Measurements from ENCODE around the gene HES5. TPM values are rescaled to one million over a fixed set of nuclear protein-coding genes. Genes with fewer than 3 reads are reported as not detected.

HES5 gene
- total and polyA plus RNA-seq, 2 experiments from 2014 or later = 0.16 to 0.21 TPM

DNA sequence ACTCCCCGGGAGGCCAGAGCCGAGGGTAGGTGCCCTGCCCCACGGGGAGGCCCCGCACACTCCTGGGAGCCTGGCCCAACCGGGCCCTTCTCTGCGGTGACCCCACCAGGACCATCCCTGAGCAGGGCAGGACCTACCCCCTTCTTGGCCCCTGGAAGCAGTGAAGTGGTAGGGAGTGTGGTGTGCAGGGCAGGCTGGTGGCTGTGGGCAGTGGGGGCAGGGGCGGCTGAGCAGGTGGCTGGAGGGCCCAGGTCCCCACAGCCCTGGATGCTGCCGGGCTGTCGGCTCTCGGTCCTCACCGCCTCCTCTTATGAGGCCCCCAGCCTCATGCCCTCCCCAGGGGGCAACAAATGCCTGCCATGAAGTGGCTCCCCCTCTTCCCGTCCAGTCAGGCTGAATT, 34.5 kb downstream of the HES5 start (continued):
- TF ChIP-seq ZNF462 (CRISPR knock-in tag; IDR thresholded peaks at IDR 0.05) (no peak), ZNF114 (CRISPR knock-in tag; IDR thresholded peaks at IDR 0.05) (no peak)

DNA sequence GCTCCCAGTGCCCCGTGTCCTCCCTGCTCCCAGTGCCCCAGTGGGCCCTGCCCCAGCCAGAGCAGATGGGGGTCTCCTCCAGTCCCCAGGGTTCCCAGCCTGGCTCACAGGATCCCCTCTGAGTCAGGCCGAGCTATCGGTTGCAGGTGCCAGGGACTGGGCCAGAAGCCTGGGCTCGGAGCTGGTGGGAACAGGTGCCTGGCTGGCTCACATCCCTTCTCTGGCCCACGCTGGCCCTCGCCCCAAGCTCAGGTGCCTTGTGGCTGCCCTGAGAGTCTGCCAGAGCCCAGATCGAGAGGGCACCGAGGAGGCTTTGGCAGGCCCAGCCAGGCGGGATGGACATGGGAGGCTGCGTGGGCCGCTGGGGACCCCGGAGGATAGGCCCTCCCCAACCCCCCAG, 35.0 kb downstream of the HES5 start:
- H3K4me3 ChIP-seq = no peak overlapping the region
- H3K4me1 ChIP-seq (ENCODE audit: insufficient read depth) = no peaks in the 10 kb centered on the region
- H3F3A ChIP-seq (replicated peaks; ENCODE audit: low read depth) = no peaks in the 10 kb centered on the region
- H2AFZ ChIP-seq = no peak overlapping the region
- H3K4me2 ChIP-seq = no peak overlapping the region
- Mint-ChIP-seq H3K36me3 (ENCODE audit: low read depth) (no peaks in the 10 kb centered on the region), H3K4me1 (no peaks in the 10 kb centered on the region), H3K9me3 (no peaks in the 10 kb centered on the region), H3K27me3 (ENCODE audit: insufficient read depth, low read depth, poor library complexity) (peaks cover 18% of the 10 kb centered on the region), H3K27ac (no peak overlapping the region), H3K4me3 (no peak overlapping the region)
- H3K9me2 ChIP-seq (ENCODE audit: insufficient read depth) = no peaks in the 10 kb centered on the region
- ATAC-seq (no peak), DNase-seq (ENCODE audit: low spot score) (no peak)
- H3K36me3 ChIP-seq (ENCODE audit: insufficient read depth) = no peaks in the 10 kb centered on the region
- H4K20me1 ChIP-seq (replicated peaks; ENCODE audit: insufficient read depth) = no peaks in the 10 kb centered on the region
- no peaks in the 10 kb centered on the region for H3K79me2 ChIP-seq (replicated peaks; ENCODE audit: insufficient read depth)
- H3K27me3 ChIP-seq (ENCODE audit: insufficient read depth) = no peaks in the 10 kb centered on the region
- H3K27ac ChIP-seq (ENCODE audit: low read depth) = no peak overlapping the region
- TF ChIP-seq EZH2phosphoT487 (IDR thresholded peaks at IDR 0.05; ENCODE audit: unreplicated experiment) (no peak), EZH2 (IDR thresholded peaks at IDR 0.05; ENCODE audit: low read depth, unreplicated experiment) (no peak), CREB1 (CRISPR knock-in tag; IDR thresholded peaks at IDR 0.05; ENCODE audit: low read depth) (no peak), ZNF462 (CRISPR knock-in tag; IDR thresholded peaks at IDR 0.05) (no peak), STAT1 (IDR thresholded peaks at IDR 0.05; ENCODE audit: unreplicated experiment) (no peak)
- TF ChIP-seq, protein P1, sequence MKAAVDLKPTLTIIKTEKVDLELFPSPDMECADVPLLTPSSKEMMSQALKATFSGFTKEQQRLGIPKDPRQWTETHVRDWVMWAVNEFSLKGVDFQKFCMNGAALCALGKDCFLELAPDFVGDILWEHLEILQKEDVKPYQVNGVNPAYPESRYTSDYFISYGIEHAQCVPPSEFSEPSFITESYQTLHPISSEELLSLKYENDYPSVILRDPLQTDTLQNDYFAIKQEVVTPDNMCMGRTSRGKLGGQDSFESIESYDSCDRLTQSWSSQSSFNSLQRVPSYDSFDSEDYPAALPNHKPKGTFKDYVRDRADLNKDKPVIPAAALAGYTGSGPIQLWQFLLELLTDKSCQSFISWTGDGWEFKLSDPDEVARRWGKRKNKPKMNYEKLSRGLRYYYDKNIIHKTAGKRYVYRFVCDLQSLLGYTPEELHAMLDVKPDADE (IDR thresholded peaks at IDR 0.05) = no peak
